ENCODE data around the gene OR2AK2. TPM values are rescaled to one million over a fixed set of nuclear protein-coding genes. Genes with fewer than 3 reads are reported as not detected.

Gene OR2AK2
- total RNA-seq, 1 experiment from 2014 or later = not detected

DNA sequence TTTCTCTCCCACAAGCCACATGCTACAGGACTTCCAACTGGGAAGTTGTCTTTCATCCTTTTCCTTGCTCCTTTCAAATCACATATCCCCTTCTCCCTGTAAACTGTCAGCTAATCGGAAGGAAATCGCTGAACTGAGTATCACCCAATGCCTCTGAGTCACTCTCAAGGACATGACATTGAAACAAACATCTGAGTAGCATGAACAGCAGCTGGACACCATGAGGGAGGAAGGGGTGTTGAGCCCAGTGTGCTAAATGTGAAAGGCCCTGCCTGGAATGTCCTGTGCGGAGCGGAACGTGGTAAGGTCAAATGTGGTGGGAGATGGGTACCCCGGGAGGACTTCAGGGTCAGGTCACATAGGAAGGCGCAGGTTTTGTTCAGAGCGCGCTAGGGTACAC, 40.2 kb upstream of the OR2AK2 start, which contains the start of gene OR2AJ1:
Gene OR2AJ1 (plus strand): TSS at position 22 of the 400 bp plus-strand sequence. CDS start 8,880 bp downstream, outside the sequence.
- intact Hi-C loops (cut with micrococcal nuclease; ENCODE audit: unreplicated experiment) = no loop called here
- ChIA-PET POLR2A (ENCODE audit: unreplicated experiment) (no interaction called here), CTCF (no interaction called here)
- Histone ChIP-seq H2AFZ (no peak within 1 kb of the TSS), H3K9me2 (ENCODE audit: insufficient read depth) (no peaks in the 10 kb centered on the region), H4K20me1 (ENCODE audit: insufficient read depth) (no peaks in the 10 kb centered on the region), H3K36me3 (ENCODE audit: low read depth) (no peaks in the 10 kb centered on the region), H3F3A (ENCODE audit: insufficient read depth, low read depth) (no peaks in the 10 kb centered on the region), H3K27ac (no peak within 1 kb of the TSS), H3K4me1 (replicated peaks; ENCODE audit: insufficient read depth) (no peaks in the 10 kb centered on the region), H3K4me2 (no peak within 1 kb of the TSS), H3K79me2 (ENCODE audit: low read depth) (no peaks in the 10 kb centered on the region), H3K4me3 (no peak within 1 kb of the TSS), H3K9me3 (ENCODE audit: insufficient read depth, low read depth) (no peaks in the 10 kb centered on the region), H3K27me3 (ENCODE audit: insufficient read depth, low read depth) (no peaks in the 10 kb centered on the region)
- no TSS peak for BruUV-seq (replicated peaks)
- no peak for DNase-seq
- no peak for TF ChIP-seq EZH2 (IDR thresholded peaks at IDR 0.05; ENCODE audit: low read depth)
- TF ChIP-seq, protein P1, sequence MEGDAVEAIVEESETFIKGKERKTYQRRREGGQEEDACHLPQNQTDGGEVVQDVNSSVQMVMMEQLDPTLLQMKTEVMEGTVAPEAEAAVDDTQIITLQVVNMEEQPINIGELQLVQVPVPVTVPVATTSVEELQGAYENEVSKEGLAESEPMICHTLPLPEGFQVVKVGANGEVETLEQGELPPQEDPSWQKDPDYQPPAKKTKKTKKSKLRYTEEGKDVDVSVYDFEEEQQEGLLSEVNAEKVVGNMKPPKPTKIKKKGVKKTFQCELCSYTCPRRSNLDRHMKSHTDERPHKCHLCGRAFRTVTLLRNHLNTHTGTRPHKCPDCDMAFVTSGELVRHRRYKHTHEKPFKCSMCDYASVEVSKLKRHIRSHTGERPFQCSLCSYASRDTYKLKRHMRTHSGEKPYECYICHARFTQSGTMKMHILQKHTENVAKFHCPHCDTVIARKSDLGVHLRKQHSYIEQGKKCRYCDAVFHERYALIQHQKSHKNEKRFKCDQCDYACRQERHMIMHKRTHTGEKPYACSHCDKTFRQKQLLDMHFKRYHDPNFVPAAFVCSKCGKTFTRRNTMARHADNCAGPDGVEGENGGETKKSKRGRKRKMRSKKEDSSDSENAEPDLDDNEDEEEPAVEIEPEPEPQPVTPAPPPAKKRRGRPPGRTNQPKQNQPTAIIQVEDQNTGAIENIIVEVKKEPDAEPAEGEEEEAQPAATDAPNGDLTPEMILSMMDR (conservative IDR thresholded peaks at IDR 0.05) = no peak

DNA sequence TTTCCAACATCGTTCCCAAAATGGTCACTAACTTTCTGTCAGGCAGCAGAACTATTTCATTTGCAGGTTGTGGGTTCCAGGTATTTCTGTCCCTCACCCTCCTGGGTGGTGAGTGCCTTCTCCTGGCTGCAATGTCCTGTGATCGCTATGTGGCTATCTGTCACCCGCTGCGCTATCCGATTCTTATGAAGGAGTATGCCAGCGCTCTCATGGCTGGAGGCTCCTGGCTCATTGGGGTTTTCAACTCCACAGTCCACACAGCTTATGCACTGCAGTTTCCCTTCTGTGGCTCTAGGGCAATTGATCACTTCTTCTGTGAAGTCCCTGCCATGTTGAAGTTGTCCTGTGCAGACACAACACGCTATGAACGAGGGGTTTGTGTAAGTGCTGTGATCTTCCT, 31.0 kb upstream of the OR2AK2 start:
- Histone ChIP-seq H3K36me3 (ENCODE audit: low read depth) (no peaks in the 10 kb centered on the region), H3K4me3 (no peak overlapping the region), H3K9me2 (ENCODE audit: insufficient read depth) (no peaks in the 10 kb centered on the region), H3K4me2 (no peak overlapping the region), H3K4me1 (replicated peaks; ENCODE audit: insufficient read depth) (no peaks in the 10 kb centered on the region), H2AFZ (no peak overlapping the region), H3K79me2 (ENCODE audit: low read depth) (no peaks in the 10 kb centered on the region), H4K20me1 (ENCODE audit: insufficient read depth) (no peaks in the 10 kb centered on the region), H3K9me3 (ENCODE audit: insufficient read depth, low read depth) (no peaks in the 10 kb centered on the region), H3K27me3 (ENCODE audit: insufficient read depth, low read depth) (no peaks in the 10 kb centered on the region), H3F3A (ENCODE audit: insufficient read depth, low read depth) (no peaks in the 10 kb centered on the region), H3K27ac (no peak overlapping the region)
- TF ChIP-seq, protein P1 (conservative IDR thresholded peaks at IDR 0.05) = no peak
- TF ChIP-seq EZH2 (IDR thresholded peaks at IDR 0.05; ENCODE audit: low read depth) = no peak
- ChIA-PET CTCF (no interaction called here), POLR2A (ENCODE audit: unreplicated experiment) (no interaction called here)
- intact Hi-C loops (cut with micrococcal nuclease; ENCODE audit: unreplicated experiment) = no loop called here
- no peak for DNase-seq
- BruUV-seq (replicated peaks) = no TSS peak

DNA sequence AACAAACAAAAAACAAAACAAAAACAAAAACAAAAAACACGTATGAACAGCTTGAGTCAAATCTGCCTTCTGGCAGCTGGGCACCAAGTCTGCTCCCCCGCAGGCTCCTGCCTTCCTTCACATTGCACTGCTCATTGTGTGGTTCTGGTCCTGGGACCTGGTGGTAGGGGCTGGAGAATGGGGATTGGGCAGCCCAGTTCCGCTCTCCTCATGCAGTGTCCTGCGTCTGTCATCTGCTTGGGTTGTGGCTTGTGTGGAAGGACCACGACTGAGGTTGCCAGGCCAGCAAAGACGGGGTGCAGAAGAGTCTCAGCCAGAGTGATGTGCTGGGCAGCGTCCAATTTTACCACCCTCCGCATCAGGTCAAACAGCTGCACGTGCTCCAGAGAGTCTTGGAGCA, 29.3 kb upstream of the OR2AK2 start:
- POLR2A ChIA-PET (ENCODE audit: unreplicated experiment) = no interaction called here

More for the DNA sequence above, 29.3 kb upstream of the OR2AK2 start:
- H3K9me2 ChIP-seq (ENCODE audit: insufficient read depth) = no peaks in the 10 kb centered on the region
- H3K27me3 ChIP-seq (ENCODE audit: insufficient read depth, low read depth) = no peaks in the 10 kb centered on the region
- H3K4me2 ChIP-seq = no peak overlapping the region
- no peak overlapping the region for H3K27ac ChIP-seq
- no peaks in the 10 kb centered on the region for H3F3A ChIP-seq (ENCODE audit: insufficient read depth, low read depth)
- no peak for DNase-seq
- CTCF ChIA-PET = no interaction called here
- no peaks in the 10 kb centered on the region for H3K4me1 ChIP-seq (replicated peaks; ENCODE audit: insufficient read depth)
- H3K79me2 ChIP-seq (ENCODE audit: low read depth) = no peaks in the 10 kb centered on the region
- H3K4me3 ChIP-seq = no peak overlapping the region
- no peaks in the 10 kb centered on the region for H3K36me3 ChIP-seq (ENCODE audit: low read depth)
- no peak for TF ChIP-seq EZH2 (IDR thresholded peaks at IDR 0.05; ENCODE audit: low read depth)
- TF ChIP-seq, protein P1 (conservative IDR thresholded peaks at IDR 0.05) = no peak
- H2AFZ ChIP-seq = no peak overlapping the region
- H3K9me3 ChIP-seq (ENCODE audit: insufficient read depth, low read depth) = no peaks in the 10 kb centered on the region
- H4K20me1 ChIP-seq (ENCODE audit: insufficient read depth) = no peaks in the 10 kb centered on the region
- BruUV-seq (replicated peaks) = no TSS peak
- intact Hi-C loops (cut with micrococcal nuclease; ENCODE audit: unreplicated experiment) = no loop called here
